ENCODE results near the gene SIGLEC9.

SIGLEC9 gene

GRCh38 chr19:51124216-51124615 is 490 bp upstream of the SIGLEC9 start:
- H3K27ac ChIP-seq: no peak overlapping the region
- ChIA-PET POLR2A (ENCODE audit: low non-redundant PET) (no interaction called here), CTCF (no interaction called here)
- DNase-seq (ENCODE audit: low spot score): no peak
- TF ChIP-seq CTCF (conservative IDR thresholded peaks at IDR 0.05; ENCODE audit: low read depth): no peak

GRCh38 chr19:51125421-51126075 is 842 bp downstream of the SIGLEC9 start:
- ChIA-PET CTCF (no interaction called here), POLR2A (ENCODE audit: low non-redundant PET) (no interaction called here)
- TF ChIP-seq CTCF (conservative IDR thresholded peaks at IDR 0.05; ENCODE audit: low read depth): no peak
- no peak overlapping the region for H3K27ac ChIP-seq
- DNase-seq (ENCODE audit: low spot score): no peak

- no peak for TF ChIP-seq CTCF (conservative IDR thresholded peaks at IDR 0.05; ENCODE audit: low read depth)
- no peak overlapping the region for H3K27ac ChIP-seq
- ChIA-PET POLR2A (ENCODE audit: low non-redundant PET) (no interaction called here), CTCF (interaction anchor here (0.6 kb wide), 1 partner anchor 541 kb away, joined by 3 read pairs; no protein-coding TSS in a partner anchor)
- no peak for DNase-seq (ENCODE audit: low spot score)
These were observed 2.3 kb downstream of the SIGLEC9 start for GRCh38 chr19:51127032-51127431.

- TF ChIP-seq CTCF (conservative IDR thresholded peaks at IDR 0.05; ENCODE audit: low read depth): no peak
- no peak for DNase-seq (ENCODE audit: low spot score)
- ChIA-PET CTCF (interaction anchor here (0.6 kb wide), 1 partner anchor 107 kb away, joined by 4 read pairs; no protein-coding TSS in a partner anchor), POLR2A (ENCODE audit: low non-redundant PET) (no interaction called here)
- no peak overlapping the region for H3K27ac ChIP-seq
These were observed 3.0 kb downstream of the SIGLEC9 start for GRCh38 chr19:51127755-51128154.

GRCh38 chr19:51128227-51128626 is 3.5 kb downstream of the SIGLEC9 start:
- ChIA-PET POLR2A (ENCODE audit: low non-redundant PET) (no interaction called here), CTCF (interaction anchor here (0.6 kb wide), 1 partner anchor 108 kb away, joined by 4 read pairs; no protein-coding TSS in a partner anchor)
- DNase-seq (ENCODE audit: low spot score): no peak
- H3K27ac ChIP-seq: no peak overlapping the region
- no peak for TF ChIP-seq CTCF (conservative IDR thresholded peaks at IDR 0.05; ENCODE audit: low read depth)

GRCh38 chr19:51129716-51130115 is 5.0 kb downstream of the SIGLEC9 start:
- CTCF ChIA-PET: interaction anchor here (0.7 kb wide), 1 partner anchor 362 kb away, joined by 4 read pairs; no protein-coding TSS in a partner anchor
- no peak overlapping the region for H3K27ac ChIP-seq
- no peak for TF ChIP-seq CTCF (conservative IDR thresholded peaks at IDR 0.05; ENCODE audit: low read depth)
- POLR2A ChIA-PET (ENCODE audit: low non-redundant PET): no interaction called here
- DNase-seq (ENCODE audit: low spot score): no peak
